ENCODE data around the gene A3GALT2.

Gene A3GALT2

GRCh38 chr1:33349778-33350610 is 29.1 kb upstream of the A3GALT2 start:
- peak; percentile 91 for DNase-seq

DNA sequence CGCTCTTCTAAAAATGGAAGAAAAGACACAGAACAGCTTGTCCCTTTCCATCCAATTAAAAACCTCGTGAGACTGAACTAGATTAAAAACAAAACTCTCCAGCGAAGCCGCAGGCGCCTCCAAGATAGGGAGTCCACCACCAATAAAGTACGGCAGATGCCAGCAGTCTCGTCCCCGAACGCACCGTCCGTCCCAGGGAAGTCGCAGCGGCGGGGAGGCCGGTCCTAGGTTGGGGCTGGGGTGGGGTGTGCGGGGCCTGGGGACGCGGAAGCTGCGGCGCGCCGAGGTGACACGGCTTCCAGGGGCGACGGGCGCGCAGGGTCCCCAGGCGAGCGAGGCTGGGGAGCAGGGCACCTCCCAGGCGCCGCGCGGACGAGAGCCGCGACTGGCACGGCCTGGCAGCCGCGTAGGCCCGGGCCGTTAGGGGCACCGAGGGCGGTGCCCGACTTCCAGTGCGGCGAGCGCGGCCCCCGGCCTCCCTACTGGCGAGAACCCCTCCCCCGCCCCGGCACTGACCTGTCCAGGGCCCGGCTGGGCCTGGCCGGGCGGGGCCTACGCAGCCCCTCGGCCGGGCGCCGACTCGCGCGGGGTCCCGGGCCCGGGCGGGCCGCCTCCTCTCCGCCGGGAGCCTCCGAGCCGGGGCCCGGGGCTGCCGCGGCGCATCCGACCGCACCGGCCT is 28.3 kb upstream of the A3GALT2 start:
- DNase-seq: peak; percentile 68

GRCh38 chr1:33348676-33349080 is 27.8 kb upstream of the A3GALT2 start:
- no peak for DNase-seq

- no peak for DNase-seq
Measured at GRCh38 chr1:33348194-33348593, 27.3 kb upstream of the A3GALT2 start.

- DNase-seq: peak; percentile 76
Measured at GRCh38 chr1:33347650-33347992, 26.7 kb upstream of the A3GALT2 start.

GRCh38 chr1:33346927-33347649 is 26.2 kb upstream of the A3GALT2 start:
- no peak for DNase-seq

- no peak for DNase-seq
Measured at GRCh38 chr1:33346533-33346926, 25.6 kb upstream of the A3GALT2 start.

- no peak for DNase-seq
Measured at GRCh38 chr1:33344896-33345560, 24.1 kb upstream of the A3GALT2 start.

GRCh38 chr1:33343539-33343938 is 22.6 kb upstream of the A3GALT2 start:
- DNase-seq: no peak

DNA sequence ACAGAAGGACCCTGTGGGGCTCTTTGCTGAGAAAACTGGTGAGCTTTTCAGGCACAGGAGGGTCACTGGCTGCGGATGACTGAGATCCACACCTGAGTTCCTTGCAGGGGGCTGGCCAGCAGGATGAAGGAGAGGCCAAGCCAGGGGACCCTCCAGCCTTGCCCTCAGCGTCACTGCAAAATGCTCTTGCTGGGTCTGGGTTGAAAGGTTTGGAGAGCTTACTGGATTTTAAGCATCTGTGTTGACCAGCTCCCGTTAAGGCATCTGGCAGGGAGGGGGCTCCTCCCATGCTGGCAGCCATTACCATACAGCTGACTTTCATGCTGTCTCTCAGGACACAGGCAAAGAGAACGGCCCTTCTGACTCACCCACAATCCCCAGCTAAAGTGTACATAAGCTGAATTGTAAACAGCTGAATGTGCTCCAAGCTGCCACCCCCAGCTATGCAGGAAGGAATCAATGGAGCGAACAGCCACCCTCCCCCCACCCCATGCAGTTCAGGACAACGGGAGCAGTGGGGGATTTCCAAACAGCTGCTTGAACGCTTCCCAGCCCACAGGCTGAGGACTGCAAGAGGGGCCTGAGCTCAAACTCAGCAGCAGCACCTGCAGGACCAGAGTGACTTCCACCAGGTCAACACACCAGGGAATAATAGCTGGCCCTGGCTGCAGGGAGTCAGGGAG is 21.3 kb upstream of the A3GALT2 start:
- peak; percentile 84 for DNase-seq

DNA sequence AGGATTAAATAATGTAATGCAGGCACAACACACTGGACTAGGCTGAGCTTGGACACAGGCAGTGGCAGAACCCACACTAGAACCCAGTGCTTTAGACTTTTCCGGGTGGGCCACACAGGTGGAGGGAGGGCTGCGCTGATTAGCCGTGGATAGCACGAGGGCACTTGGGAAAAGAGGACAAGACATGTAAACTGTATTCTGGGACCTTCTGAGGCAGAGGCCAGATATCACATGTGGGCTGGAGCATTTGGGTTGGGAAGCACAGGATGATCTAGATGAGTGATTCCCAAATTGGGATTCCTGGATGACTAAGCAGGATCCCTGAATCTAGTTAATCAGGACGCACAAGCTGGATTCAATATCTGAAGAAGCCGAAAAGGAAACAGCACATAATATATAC is 20.3 kb upstream of the A3GALT2 start:
- DNase-seq: no peak

DNA sequence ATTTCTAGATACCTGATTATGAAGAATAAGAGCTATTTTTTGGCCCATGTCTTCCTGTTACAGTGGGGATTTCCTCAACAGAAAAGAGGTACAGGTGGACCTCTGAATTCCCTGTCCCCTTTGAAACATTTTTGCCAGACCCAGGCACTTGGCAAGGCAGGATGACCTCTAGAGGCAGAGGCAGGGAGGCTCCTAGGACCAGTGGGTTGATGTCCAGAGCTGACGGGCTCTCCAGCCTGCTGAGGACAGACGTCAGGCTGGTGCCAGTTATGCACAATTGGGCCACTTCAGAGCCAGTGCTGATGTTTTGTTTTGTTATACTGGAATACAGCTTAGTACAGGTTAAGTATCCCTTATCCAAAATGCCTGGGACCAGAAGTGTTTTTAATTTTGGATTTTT is 18.5 kb upstream of the A3GALT2 start:
- DNase-seq: no peak

DNA sequence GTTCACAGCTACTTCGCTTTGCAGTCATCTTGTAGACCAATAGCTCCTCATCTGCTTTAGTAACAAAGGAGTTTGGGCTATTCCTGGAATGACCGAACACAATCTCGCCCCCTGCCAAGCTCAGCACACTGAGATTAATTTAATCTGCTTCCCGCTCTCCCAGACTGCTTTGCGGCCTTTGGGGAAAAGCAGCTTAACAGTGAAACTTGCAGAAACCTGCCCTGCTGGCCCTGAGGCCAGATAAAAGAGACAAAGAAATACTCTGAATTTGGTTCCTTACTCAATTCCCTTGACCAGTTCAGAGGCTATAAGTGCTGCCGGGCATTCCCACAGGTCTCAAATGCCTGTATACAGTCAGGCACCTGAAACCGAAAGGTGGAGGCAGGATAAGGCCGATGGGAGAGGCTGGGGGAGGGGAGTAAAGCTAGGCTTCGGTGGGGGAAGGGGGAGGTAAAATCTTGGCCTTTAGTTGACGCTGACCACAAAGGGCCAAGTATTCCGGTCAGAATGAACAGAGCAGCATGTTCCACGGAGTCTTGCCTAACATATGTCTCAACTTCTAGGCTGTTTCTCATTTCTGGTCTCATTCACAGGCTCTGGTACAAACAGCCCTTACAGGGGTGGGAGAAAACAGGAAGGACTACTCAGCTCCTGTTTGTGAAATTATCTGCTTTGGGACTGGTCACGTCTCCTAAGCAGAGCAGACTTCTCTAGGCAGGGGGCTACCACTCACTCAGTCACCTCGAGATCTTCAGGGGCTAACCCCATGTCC is 17.7 kb upstream of the A3GALT2 start:
- DNase-seq: no peak

- DNase-seq: no peak
Measured at GRCh38 chr1:33338048-33338439, 17.1 kb upstream of the A3GALT2 start.

- DNase-seq: no peak
Measured at GRCh38 chr1:33337441-33337840, 16.5 kb upstream of the A3GALT2 start.

- DNase-seq: no peak
Measured at GRCh38 chr1:33336580-33336979, 15.7 kb upstream of the A3GALT2 start.

DNA sequence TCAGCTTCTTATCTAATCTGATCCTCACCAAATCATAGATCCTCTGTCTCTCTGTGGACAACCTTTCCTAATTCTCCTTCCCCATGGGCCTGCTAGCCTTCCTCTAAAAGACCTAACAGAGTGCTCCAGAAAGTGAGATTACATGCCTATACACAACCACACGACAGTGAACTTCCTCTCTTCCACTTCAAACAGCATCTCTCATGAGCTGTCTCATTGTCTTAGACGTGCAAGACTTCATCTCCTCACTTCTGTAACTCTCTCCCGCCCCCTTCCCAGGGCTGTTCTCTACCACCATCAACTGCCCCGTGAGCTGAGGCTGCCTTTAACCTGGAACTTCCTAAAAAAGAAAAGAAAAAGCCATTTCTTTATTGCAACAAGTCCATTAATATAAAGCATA is 14.1 kb upstream of the A3GALT2 start:
- no peak for DNase-seq

DNA sequence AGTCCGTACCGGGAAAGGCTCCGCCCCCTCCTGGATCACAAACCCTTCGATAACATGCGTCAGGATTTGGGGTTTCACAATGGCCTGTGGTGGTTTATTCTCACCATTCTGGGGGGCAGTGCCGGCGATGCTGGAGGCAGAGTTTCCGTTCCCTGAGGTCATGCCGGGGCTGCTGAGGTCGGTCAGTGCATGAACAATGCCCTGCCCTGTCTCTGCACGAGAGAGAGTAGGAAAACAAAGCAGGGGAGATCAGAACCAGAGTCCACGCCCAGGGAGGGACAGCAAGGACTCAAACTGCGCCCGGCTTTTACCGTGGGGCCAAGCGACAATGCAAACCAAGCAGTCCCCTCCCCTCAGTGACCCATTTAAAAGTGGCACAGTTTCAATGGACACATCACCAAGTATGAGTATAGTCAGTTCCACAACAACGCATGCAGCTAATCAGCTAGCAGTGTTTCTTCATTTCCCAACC is 13.2 kb upstream of the A3GALT2 start:
- DNase-seq: no peak

GRCh38 chr1:33332881-33333280 is 12.0 kb upstream of the A3GALT2 start:
- DNase-seq: no peak

DNA sequence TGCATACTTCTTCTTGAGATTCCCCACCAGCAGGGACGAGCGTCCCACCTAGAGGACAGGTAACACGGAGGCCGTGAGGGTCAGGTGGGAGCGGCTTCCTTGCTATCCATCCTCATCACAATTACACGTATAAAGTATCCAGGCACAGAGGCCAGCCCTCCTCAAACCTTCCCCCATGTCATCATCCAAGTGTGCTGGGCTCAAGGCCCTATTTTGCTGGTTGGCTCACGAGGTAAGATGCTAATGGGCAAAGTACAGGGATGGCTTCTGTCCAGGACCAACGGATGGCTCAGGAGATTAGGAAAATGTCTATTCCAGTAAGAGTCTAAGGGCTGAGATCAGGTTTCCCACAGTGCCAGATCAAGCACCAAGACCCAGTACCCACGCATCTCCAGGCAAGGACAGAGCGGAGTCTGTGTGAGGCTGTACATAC is 11.5 kb upstream of the A3GALT2 start:
- no peak for DNase-seq

- DNase-seq: no peak
Measured at GRCh38 chr1:33331444-33332356, 10.8 kb upstream of the A3GALT2 start.
